ENCODE measurements around the gene DOCK1.

DNA sequence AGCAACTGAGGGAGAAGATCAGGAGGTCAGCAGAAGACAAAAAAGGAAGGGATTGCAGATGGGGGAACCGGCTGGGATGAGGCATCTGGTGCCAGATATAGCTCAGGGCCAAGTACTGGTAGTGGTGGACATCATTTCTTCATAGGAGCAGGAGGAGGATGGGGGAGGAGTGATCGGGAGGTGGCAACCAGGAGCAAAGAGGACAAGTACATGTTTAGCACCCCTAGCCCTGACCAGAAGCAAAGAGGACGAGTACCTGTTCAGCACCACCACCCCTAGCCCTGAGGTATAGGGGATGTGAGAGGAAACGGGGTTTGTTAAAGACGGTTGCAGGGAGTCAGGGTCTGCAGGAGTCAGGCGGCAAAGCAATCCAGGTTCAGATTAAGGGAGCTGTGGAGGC, 559.3 kb downstream of the DOCK1 start:
- no peak for TF ChIP-seq EZH2 (IDR thresholded peaks at IDR 0.05; ENCODE audit: insufficient read depth, poor library complexity, severe bottlenecking)
- no peak for TF ChIP-seq EZH2phosphoT487 (IDR thresholded peaks at IDR 0.05; ENCODE audit: insufficient read depth, low read depth)
